NCI-H510A (cell line): ENCODE data around the gene SPDYE2B.
"Not testable (repeated sequence)": the region's sequence is repeated elsewhere in the genome, so short reads cannot be mapped to it uniquely, and the experiment has no call there.

Experiments
- DNase-seq: peaks from one replicate; lab custom pipeline; 2025; lab: John Stamatoyannopoulos, UW

SPDYE2B gene, protein sequence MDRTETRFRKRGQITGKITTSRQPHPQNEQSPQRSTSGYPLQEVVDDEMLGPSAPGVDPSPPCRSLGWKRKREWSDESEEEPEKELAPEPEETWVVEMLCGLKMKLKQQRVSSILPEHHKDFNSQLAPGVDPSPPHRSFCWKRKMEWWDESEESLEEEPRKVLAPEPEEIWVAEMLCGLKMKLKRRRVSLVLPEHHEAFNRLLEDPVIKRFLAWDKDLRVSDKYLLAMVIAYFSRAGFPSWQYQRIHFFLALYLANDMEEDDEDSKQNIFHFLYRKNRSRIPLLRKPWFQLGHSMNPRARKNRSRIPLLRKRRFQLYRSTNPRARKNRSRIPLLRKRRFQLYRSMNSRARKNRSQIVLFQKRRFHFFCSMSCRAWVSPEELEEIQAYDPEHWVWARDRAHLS

DNA sequence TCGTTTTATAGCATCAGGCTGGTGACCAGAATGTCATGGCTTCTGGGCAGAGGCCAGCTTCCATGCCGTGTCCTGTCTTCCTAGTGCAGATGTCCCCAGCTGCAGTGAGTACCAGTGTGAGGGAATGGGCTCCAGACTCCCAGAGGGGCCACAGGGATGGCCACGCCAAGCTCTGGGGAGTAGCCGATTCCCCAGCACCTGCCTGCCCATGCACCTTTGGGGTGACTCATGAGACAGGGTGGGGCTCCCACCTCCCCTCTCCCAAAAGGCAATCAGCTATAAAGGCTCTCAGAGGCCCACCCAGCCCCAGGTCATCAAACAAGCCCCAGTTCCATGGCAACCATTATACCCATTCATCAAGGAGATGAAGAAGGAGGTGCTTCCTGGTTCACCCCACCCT is at the start of gene SPDYE2B:
Gene SPDYE2B (plus strand): TSS at position 396 of the 400 bp plus-strand sequence. CDS start 2,030 bp downstream, outside the sequence.
- not testable (repeated sequence) for DNase-seq

DNA sequence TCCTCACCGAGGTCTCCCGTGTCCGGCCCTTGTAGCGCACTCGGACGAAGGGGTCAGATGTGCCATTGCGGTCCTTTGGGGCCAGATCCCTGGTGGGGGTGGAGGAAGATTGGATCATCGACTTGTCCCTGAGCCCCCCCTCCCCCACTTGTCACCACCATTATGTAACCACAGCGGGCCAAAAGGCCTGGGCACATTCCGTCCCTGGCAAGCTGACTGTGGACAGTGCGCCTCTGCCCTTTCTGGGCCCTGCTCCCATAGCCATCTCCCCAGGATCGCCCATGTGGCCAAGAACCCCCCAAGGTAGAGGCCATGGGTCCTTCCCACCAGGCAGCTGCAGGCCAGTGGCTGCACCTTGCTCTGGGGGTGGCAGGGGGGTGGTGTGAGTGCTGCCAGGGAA is 47.8 kb upstream of the SPDYE2B start:
- DNase-seq = not testable (repeated sequence)

DNA sequence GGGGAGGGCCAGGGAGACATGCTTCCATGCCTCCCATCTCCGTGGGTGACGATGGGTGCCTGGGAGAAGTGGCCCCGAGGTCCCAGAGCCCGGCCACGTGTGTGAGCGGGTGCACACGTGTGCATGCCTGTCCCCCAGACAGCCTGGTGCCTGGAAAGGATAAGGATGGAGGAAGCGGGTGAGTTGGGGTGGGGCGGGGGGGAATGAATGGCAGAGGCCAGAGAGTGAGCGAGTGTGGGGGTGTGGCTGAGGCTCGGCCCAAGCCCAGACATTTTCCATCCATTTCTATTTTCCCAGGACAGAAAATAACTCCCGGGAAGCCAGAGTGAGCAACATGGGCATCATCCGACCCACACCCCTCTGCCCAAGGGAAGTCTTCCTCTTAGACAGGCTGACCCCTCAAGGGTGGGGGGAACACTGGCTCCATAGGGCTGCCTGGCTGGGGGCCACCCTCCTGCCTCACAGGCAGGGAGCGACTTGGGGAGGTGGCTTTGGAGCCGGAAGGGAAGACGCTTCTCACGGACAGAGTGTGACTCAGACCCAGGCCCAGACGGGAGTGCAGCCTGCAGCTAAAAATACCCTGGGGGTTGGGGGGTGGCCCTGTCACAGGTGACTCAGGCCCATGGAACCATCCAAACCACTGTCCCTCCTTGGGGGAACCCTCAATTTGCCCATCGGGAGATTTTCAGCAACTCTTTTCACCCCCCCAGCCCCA is 45.5 kb upstream of the SPDYE2B start:
- DNase-seq = not testable (repeated sequence)

DNA sequence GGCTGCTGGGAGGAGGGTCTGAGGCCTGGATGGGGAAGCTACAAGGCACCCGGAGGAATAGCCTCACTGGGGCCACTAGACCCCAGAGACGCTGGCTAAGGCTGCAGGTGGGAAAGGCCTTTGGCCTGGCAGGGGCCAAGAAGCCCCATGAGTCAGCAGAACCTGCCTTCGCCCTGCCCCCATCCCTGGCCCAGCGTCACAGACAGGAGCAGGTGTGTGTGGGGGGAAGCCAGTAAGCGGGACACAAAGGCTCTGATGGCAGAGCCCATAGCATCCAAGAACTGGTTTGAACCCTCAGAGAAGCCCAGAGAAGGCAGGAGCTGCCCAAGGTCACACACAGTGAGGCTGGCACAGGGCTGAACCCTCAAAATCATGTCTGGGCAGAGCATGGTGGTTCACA is 43.3 kb upstream of the SPDYE2B start:
- DNase-seq = not testable (repeated sequence)

DNA sequence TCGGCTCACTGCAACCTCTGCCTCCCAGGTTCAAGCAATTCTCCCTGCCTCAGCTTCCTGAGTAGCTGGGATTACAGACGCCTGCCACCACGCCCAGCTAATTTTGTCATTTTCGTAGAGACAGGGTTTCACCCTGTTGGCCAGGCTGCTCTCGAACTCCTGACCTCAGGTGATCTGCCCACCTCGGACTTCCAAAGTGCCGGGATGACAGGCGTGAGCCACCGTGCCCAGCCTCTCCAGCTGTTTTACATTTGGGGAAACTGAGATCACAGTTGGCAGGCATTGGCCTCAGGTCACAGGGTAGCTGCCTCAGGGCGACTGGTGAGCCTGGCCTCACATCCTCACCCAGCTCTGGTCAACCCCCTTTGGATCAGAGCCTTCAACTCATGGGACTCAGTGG is 40.4 kb upstream of the SPDYE2B start:
- not testable (repeated sequence) for DNase-seq

DNA sequence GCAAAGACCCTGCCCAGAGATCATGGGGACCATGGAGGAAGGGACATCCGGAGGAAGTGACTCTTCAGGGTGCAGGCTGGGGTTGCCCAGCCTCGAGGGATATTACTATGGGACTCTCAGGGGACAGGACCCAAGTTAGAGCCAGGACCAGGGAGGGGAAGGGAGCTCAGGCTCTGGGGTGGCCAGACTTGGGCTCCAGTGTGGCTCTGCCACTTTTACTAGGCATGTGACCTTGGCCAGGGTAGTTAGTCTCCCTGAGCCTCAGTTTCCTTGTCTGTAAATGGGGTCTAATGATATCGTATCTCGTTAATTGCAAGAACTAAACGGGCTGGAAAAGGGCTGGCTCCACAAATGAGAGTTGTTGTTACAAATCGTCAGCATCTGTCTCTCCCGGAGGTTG is 39.7 kb upstream of the SPDYE2B start:
- not testable (repeated sequence) for DNase-seq

DNA sequence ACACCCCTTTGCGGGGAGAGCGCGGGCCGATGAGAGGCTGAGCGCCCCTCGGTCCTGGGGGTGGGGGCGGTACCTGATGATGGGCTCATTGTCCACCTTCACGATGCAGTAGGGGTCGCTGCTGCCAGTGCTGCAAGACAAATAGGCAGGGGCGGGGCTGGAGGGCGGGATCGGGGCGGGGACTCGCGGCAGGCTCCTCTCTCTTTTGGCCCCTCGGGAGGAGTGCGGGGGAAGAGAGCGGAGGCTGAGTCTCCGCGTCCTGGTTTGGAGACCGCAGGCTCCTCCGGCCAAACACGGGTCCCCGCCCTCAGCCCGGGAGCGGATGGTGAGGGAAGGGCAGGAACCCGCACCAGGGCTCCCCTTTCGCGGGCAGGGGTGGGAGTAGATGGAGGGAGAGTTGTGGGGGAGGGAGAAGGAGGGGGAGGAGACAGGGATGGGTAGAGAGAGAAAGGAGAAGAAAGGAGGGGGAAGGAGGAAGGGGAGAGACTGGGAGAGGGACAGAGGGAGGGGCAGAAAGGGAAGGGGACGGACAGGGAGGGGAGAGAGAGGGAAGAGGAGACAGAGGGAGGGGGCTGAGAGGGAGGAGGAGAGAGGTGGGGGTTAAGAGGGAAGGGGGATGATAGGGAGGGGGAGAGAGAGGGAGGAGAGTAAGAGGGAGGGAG is 39.0 kb upstream of the SPDYE2B start:
- DNase-seq = not testable (repeated sequence)

DNA sequence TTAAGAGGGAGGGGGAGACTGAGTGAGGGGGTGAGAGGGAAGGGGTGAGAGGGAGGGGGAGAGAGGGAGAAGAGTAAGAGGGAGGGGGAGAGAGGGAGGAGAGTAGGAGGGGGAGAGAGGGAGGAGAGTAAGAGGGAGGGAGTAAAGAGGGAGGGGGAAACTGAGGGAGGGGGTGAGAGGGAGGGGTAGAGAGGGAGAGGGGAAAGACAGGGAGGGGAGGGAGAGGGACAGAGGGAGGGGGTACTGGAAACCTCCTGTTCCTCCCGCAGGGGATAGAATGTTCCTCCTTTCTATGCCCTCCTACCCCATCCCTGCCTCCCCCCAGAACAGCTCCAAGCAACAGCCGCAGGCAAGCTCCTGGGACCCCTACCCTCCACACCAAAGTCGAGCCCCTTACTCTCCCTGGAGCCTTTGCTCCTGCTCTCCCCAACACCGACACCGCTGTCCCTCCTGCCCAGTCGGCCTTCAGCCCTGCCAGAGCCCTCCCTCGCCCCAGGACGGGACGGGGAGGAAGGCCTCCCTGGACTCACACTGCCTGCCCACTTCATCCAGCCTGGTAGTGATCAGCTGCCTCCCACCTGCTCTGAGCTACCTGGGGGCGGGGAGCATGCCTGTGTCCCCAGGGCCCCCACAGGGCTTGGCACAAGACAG is 38.3 kb upstream of the SPDYE2B start:
- DNase-seq = not testable (repeated sequence)

DNA sequence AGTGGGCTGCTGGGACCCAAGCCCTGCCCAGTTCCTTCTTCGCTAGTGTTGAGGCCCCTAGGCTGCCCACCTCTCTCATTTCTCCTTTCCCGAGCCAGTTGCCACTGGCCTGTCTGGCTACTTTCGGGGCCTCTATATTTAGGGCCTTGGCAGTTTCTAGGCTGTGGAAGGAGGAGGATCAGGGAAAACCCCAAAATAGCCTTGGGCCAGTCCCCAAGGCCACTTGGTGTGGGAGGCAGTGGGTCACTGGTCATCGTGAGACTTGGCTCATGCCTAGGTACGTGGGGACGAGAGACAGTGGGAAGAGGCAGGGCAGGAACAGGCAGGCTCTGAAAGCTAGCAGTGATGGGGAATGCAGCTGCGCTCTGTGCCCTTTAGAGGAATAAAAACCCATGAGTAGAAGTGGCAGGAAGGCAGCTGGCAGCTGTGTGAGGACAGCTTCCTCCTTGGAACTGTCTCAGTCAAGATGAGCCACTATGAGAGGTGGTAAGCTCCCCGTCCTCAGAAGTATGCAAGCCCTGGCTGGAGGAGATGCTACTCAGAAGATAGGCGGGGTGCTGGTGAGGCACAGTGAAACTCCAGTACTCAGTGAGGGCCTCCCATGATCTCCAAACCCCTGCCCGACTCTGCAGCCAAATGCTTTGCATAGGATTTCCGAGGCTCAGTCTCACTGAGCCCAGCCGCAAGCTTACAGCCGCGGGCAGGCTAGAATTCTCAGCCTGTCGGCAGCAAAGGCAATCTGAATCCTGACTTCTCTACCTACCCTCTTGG is 36.4 kb upstream of the SPDYE2B start:
- not testable (repeated sequence) for DNase-seq

DNA sequence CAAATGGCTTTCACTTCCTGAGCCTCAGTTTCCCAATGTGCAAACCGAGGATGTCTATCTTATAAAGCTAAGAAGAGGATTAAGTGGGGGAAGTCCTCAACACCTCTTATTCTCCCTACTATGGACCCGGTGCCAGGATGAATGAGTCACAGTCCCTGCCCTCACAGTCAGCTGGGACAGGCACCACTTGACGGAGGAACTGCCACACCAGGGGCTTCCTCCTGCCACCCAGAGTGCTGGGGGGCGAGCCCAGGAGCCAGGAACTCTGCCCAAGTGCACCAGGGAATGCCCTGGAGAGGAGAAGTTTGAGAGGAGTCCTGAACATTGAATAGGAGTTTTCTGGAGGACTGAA is 35.8 kb upstream of the SPDYE2B start:
- DNase-seq = not testable (repeated sequence)

DNA sequence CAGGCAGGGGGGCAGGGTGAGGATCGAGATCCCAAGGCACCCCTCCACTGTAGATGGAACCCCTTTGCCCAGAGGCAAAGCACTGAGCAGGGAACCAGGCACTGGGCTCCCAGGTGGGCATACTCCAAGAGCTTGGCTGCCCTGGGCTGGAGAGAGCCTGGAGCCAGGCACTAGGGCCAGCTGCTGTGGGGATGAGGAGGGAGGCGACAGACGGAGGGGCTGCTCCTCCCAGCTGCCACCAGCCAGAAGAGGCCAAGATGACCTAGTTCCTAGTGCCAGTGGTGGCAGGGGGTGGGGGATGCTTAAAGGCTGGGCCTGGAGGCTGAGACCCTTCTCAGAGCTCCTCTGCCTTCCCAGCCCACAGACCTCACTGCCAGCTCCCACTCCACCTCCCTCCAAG is 35.2 kb upstream of the SPDYE2B start:
- DNase-seq = not testable (repeated sequence)

DNA sequence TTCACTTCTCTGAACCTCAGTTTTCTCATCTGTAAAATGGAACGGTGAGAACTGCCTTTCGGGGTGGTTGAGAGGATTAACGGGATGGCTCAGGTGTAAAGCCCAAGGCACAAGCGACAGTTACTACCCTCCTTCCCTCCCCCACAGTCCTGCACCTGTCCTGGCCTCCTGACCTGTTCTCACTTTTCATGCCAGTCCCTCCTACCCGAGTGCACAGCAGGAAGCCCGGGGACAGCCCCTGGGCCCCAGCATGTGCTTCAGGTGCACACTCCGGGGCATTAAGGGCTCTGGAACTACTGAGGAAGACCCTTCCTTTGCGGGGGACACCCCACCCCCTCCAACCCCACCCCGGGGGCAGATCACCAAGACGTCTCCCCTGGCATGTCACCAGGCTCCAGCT is 34.2 kb upstream of the SPDYE2B start:
- not testable (repeated sequence) for DNase-seq

DNA sequence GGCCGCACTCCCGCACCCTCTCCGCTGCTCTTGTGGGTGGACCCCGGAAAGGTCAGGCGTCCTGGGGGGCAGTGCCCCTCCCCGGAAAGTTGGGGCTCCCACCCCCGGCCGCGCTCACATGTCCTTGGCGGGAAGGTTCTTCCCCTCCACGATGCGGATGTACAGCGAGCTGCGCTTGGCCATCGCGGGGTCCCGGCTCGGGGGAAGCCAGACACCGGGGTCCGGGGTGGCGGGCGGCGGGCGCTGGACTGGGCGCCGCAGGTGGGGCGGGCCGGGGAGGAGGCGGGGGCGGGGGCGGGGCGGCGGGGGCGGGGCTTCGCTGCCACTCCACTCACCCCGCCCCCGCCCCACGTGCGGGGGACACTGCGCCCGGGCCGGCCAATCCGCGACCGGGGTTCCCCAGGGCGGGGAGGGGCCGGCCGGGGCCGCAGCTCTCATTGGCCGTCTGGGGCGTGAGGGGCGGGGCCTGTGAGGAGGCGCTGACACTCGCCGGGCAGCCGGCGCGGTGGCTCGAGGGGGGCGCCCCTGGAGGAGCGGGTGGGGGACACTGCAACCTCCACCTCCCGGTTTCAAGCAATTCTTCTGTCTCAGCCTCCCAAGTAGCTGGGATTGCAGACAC is 33.5 kb upstream of the SPDYE2B start, which contains the start of gene RASA4:
Gene RASA4 (minus strand): TSS at position 250 of the 619 bp plus-strand sequence. CDS start 67 bp downstream, at position 183.
- not testable (repeated sequence) for DNase-seq

DNA sequence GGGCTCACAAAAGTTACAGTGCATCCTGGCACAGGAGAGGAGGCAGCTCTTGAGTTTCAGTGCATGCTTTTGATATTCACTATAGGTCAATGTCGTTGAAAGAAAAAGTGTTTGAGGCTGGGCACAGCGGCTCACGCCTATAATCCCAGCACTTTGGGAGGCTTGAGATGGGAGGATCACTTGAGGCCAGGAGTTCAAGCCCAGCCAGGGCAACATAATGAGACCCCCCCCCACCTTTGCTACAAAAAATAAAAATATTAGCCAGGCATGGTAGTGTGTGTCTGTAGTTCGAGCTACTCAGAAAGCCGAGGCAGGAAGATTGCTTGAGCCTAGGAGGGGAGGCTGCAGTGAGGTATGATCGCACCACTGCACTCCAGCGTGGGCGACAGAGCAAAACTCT is 32.0 kb upstream of the SPDYE2B start:
- DNase-seq = not testable (repeated sequence)

DNA sequence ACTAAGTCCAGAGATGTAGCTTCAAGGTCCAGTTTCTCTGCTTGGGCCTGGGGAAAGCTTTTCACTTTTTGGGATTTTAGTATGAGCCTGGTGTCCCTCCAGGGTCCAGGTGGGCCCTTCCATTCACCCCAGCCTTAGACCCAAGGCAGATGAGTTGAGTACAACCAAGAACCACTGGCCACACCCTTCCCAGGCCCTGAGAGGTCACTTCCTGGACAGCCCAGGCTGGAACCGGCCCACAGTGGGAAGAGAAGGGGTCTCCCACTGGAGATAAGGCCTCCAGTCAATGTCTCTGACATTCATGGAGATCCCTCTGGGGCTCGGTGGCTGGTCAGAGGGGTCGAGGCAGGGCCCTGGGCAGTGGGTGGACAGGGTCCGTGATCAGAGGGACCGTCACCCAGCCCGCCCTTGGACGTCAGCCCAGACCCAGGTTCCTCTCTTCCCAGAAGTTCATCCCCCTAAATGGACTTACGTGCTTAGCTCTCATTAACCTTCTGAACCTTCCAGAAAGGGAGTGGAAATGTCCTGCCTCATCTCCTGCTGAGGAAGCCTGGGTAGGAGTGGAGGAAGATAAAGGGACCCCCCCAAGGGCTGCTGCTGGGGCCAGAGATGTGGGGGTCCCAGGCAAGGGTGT is 22.7 kb upstream of the SPDYE2B start:
- DNase-seq = not testable (repeated sequence)

DNA sequence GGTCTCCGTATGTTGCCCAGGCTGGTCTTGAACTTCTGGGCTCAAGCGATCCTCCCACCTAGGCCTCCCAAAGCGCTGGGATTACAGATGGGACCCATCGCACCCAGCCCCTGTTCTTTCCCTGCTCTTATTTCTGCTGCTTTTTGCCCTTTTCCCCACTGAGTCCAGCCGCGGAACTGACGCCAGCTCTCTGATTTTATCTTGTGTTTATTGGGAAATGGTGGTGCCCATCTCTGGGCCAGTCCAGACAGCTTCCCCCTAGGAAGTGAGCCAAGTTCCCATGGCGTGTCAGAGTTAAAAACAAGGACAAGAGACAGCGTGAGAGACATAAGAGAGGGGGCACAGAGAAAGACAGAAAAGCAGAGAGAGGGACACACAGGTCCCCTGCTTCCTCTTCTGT is 19.5 kb upstream of the SPDYE2B start:
- not testable (repeated sequence) for DNase-seq

DNA sequence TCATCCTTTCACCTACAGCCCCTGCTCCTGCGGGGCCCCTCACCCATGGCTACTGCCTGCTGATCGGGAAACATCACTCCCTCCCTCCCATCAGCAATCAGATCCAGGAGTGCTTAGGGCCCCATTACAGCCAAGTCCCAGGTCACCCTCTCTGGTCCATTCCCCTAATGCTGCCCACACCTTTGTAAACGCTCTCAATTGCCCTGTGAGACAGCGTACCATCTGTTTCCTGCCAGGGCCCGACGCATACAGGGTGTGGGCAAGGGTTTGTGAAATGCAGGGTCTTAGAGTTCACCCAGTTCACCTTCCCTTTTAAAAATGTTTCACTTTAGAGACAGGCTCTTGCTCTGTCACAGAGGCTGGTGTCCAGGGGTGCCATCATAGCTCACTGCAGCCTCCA is 15.8 kb upstream of the SPDYE2B start:
- not testable (repeated sequence) for DNase-seq

DNA sequence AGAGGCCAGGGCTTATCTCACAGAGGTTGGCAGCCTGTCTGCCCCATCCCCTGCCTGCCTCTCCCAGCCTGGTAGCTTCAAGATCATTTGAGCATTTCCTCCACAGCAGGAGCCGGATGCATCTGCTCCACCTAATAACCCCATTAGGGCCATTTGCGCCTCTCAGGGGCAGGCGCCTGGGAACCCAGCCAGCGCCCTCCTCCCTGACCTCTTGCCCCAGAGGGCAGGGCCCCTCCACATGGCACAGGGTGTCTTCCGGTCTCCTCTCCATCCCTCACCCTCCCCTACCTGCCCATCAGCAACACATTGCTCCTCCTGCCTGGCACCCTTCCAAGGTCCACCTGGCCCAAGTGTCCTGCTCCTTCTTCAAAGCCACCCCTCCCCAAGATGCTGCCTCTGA is 14.8 kb upstream of the SPDYE2B start:
- DNase-seq = not testable (repeated sequence)

DNA sequence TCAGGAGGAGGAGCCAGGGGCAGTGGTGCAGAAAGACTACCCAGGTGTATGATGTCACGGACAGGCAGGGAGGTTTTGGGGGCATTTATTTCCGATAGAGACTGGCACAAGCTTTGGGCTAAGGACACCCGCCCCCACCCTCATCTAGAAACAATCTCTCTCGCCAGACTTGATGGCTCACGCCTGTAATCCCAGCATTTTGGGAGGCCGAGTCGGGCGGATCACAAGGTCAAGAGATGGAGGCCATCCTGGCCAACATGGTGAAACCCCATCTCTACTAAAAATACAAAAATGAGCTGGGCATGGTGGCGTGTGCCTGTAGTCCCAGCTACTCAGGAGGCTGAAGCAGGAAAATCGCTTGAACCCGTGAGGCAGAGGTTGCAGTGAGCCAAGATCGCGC is 13.2 kb upstream of the SPDYE2B start:
- DNase-seq = not testable (repeated sequence)

DNA sequence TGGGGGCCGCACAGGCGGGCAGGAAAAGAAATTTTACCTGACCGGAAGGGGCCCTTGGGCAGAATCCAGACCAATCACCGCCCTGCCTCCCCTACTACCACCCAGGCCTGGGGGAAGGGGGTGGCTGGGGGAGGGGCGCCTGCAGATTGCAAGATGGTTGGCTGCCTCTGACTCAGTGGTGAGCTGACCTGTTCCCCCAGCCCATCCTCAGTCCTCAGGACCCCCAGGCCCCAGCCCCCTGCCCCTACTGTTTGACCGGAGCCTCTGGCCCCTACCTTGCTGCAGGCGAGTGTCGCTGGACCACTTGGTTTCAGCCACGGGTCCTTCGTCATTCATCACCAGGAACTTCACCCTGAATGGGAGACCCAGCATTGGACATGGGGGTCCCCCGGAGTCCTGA is 11.3 kb upstream of the SPDYE2B start:
- not testable (repeated sequence) for DNase-seq
